ENCODE measurements around the gene COL8A2.
"Not testable (repeated sequence)": the region's sequence is repeated elsewhere in the genome, so short reads cannot be mapped to it uniquely, and the experiment has no call there.

The COL8A2 gene

DNA sequence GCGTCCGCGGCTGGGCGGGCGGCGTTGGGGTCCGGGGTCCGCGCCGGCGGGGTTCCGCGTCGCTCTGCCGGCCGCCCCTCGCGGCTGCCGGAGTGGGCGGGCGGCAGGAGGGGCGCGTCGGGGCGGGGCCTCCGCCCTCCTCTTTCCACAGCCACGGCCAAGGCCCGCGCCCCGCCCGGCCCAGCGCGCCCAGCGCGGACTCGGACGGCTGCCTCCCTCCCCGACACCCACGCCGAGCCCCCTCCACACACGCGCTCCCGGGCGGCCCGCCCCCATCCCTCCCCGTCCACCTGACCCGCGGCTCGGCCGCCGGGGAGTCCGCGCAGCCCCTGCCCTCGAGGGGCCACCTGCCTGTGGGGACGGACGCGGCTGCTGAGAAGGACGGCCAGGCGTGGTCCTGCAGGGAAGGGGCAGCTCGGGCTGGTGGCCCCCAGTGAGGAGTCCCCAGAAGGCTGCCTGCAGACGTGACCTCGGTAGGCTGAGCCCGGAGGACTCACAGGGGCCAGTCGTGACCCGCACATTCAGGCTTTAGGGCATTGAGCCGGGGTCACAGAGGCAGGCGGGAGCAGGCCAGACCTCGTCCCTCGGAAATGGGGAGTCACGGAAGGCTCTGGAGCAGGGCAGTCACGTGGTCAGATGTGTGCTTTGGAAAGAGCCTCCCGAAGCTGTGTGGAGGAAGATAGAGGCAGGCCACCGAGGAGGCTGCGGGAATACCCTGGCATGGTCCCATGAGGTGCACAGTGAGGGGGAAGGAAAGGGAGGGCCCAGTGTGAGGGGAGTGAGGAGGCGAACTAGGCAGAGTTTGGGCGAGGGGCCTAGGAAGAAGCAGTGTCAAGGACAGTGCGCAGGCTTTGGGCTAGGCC is at the start of gene COL8A2:
COL8A2 (minus strand) TSS at position 94 of the 863 bp plus-strand sequence. CDS start 24,980 bp downstream, outside the sequence.
- no peak for DNase-seq (ENCODE audit: low read depth in 3 of 3)

DNA sequence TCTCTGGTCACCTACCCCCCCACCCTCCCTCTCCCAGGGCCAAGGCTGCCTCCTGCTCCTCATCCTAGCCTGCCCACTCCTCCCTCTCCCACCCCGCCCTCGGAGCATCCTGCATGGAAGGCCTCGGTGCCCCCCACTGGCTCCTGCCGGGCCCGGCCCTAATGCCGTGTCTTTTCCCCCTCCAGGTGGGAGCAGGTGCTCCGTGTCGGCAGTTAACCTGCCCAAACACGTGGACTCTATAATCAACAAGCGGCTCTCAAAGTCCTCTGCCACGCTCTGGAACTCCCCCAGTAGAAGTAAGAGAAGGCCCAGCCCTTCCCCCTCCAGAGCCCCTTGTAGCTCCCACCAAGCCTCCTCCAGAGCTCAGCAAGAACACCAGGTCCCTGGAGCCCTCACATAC is 49.7 kb upstream of the COL8A2 start:
- DNase-seq (ENCODE audit: low read depth in 3 of 3) = no peak

DNA sequence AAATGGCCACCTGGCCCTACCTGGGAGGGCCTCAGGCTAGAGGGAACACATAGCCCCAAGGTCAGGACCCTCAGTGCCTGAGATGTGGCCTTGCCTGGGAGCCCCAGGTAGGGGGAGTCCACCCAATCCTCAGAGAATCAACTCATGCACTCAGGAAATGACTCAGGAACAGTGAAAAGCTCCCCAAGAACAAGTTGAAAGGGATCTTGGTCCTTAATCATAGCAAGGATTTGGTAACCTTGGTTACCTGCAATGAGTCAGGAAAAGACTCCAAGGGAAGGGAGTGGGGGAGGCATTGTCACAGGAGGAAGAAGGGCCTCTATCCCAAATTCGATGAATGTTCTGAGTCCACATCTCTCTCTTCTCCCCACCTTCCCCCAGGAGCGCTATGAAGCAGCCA is 48.0 kb upstream of the COL8A2 start:
- DNase-seq (ENCODE audit: low read depth in 3 of 3) = no peak

DNA sequence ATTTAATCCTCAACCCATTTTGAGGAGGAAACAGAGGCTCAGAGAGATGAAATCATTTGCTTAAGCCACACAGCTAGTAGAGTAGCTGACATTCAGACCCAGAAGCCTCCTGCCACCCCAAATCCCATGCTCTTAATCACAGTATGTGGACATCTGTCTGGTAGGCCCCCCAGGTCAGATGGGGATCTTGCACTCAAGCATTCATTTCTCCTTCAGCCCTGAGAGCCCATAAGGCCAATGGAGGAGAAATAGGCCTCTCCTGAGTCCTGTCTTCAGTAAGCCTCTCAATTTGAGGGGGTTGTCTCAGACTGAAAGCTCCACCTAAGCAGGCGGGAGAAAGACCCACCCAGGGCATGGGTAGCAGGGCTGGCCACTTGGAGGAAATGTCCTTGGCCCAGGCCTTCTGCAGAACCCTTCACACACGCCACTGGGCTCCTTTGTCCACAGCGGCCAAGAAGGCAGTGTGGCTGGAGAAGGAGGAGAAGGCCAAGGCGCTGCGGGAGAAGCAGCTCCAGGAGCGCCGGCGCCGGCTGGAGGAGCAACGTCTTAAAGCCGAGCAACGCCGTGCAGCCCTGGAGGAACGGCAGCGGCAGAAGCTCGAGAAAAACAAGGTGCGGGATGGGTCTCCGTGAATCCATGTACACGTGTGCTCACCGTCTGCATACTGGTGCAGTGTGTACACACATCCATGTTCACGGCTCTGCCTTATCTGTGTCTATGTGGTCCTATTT is 47.2 kb upstream of the COL8A2 start:
- DNase-seq (ENCODE audit: low read depth in 3 of 3) = no peak

DNA sequence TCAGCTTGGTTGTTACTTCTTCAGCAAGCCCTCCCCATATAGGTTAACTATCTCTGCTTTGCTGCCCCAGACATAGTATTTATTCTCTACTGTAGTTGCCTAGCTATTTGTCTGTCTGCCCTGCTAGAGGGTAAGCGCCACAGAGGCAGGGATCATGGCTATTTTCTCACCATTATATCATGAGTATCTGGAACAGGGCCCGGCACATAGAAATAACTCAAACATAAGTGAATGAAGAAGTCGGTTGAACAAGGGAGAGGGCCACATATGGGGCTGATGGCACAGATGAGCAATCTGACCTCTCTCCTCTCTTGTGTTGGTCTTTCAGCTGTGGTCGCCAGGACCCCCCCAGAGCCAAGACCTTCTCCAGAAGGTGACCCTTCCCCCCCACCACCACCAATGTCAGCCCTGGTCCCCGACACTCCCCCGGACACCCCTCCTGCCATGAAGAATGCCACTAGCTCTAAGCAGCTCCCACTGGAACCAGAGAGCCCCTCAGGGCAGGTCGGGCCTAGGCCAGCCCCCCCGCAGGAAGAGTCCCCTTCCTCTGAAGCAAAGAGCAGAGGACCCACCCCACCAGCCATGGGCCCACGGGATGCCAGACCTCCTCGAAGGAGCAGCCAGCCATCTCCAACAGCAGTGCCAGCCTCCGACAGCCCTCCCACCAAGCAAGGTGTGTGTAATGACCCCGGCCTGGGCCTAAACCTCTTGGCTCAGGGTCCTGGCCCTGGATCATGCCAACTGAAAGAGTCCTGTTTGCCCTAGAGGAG is 45.8 kb upstream of the COL8A2 start:
- no peak for DNase-seq (ENCODE audit: low read depth in 3 of 3)

DNA sequence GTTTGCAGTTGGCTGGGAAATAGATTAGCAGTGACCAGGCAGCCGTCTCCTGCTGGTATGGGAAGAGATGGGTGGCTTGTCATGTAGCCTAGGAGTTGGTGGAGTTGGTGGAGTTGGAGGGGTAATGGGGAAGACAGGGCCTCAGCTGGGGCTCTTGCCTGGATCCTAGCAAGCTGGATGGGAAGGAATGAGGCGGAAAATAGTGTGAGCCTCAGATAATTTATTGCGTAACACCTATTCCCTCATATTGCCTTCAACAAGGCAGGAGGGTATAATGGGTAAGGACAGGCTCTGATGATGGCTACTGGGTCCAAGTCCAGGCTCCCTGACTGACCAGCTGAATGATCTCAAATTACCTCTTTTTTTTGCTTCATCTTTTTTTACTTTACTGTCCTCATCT is 43.5 kb upstream of the COL8A2 start:
- no peak for DNase-seq (ENCODE audit: low read depth in 3 of 3)

DNA sequence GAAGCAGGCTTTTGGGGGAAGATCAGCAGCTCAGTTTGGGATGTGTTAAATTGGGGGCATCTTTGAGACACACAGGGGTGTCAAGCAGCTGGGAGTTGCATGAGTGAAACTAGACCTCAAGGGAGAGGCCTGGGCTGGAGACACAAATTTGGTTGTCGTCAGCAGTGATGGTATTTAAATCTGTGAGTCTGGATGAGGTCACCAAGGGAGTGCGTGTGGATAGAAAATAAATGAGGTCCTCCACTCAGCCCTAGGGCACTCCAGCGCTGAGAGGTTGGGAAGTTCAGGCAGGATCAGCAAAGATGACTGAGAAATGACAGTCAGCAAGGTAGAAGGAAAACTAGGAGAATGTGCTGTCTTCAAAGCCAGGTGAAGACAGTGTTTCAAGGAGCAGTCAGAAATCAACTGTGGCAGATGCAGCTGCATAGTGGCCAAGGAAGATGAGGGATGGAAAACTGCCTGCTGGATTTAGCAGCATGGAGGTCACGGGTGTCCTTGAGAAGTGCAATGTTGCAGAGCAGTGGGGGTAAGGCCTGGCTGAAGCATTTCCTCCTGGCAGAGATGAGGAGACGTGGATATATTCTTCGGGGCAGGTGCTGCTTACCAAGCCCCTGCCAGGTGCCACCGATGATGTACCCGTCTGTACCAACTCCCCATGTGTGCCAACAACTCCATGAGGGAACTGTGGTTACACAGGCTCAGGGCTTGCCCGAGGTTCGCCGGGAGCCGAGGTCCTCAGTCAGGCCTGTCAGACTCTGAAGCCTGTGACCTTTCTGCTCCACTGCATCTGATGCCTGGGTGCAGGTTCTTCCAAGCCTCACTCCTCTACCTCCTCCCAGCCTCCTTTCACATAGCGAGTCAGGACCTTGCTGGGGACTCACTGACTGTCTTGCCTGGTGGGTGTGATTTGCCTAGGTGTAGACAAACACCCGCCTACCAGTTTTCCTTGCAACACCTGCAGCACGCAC is 42.2 kb upstream of the COL8A2 start:
- DNase-seq (ENCODE audit: low read depth in 3 of 3) = no peak

DNA sequence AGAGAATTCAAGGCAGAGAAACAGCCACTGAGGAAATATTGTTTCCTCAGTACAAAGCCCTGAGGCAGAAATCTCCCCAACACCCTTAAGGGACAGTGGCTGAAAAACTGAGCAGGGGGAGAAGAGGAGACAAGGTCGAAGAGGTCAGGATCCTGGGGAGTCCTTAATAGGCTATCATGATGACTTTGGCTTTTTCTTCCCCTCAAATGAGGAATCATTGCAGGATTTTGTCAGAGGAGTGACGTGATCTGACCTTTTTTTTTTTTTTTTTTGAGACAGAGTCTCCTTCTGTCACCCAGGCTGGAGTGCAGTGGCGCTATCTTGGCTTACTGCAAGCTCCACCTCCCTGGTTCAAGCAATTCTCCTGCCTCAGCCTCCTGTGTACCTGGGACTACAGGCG is 41.1 kb upstream of the COL8A2 start:
- no peak for DNase-seq (ENCODE audit: low read depth in 3 of 3)

DNA sequence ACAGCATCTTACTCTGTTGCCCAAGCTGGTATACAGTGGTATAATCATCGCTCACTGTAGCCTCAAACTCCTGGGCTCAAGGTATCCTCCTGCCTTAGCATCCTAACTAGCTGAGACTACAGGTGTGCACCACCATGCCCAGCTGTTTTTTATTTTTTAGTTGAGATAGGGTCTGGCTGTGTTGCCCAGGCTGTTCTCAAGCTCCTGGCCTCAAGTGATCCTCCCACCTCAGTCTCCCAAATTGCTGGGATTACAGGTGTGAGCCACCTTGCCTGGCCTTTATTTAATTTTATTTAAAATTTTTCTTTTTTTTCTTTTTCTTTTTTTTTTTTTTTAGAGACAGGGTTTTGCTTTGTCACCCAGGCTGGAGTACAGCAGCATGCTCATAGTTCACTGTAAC is 40.1 kb upstream of the COL8A2 start:
- no peak for DNase-seq (ENCODE audit: low read depth in 3 of 3)

DNA sequence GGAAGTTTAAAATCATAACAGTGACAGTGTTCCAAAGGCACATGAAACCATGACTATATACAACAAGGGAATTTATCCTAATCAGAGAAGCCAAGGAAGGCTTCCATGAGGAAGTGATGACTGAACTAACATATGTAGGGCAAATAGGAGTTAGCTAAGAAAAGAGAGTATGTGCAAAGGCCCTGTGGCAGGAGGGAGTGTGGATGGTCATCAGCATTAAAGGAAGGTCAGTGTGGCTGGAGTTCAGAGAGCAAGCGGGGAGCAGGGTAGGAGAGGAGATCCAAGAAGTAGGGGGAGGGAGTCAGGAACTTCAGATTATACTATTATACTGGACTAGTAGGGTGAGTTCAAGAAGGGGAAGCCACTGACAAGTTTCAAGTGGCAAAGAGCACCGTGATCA is 39.3 kb upstream of the COL8A2 start:
- DNase-seq (ENCODE audit: low read depth in 3 of 3) = no peak

DNA sequence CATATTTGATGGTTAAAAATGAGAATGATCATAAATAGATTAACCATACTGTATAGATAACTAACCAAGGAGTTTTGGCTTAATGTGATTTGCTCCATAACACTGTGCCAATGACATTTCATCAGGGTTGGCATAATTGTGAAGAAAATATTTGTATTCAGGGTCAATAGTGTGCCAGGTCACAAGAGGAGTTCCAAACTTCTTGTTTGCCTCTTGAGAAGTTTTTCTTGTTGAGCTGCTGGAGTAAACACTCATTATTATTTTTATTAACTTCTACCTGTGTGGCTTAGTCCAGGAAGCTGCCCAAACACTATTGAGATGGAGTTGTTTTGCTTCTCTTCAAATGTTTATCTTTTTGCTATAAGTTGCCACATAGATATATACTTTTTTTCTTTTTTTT is 38.4 kb upstream of the COL8A2 start:
- DNase-seq (ENCODE audit: low read depth in 3 of 3) = no peak

DNA sequence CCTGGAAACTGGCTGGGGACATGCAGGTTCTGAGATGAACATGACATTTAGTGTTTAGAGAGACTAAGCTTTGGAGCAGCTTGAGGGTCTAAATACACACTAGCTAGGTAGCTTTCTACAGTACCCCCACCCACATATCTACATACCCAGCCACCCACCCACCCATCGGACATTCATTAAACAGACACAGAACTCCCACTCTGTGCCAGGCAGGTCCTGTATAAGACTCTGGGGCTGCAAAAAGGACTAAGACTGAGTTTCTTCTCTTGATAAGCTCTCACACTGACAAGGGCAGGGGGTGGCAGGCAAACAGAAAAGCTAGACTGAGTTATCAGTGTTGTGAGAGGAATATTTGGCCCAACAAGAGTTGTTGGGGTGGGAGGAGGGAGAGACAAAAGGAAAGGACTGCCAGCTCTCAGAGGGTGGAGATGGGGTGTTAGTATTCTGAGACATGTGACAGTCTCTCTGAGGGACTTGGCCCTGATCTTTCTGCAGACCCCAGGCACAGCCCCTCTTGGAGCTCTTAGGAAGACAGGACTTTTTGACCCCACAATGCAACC is 37.7 kb upstream of the COL8A2 start:
- DNase-seq (ENCODE audit: low read depth in 3 of 3) = no peak

DNA sequence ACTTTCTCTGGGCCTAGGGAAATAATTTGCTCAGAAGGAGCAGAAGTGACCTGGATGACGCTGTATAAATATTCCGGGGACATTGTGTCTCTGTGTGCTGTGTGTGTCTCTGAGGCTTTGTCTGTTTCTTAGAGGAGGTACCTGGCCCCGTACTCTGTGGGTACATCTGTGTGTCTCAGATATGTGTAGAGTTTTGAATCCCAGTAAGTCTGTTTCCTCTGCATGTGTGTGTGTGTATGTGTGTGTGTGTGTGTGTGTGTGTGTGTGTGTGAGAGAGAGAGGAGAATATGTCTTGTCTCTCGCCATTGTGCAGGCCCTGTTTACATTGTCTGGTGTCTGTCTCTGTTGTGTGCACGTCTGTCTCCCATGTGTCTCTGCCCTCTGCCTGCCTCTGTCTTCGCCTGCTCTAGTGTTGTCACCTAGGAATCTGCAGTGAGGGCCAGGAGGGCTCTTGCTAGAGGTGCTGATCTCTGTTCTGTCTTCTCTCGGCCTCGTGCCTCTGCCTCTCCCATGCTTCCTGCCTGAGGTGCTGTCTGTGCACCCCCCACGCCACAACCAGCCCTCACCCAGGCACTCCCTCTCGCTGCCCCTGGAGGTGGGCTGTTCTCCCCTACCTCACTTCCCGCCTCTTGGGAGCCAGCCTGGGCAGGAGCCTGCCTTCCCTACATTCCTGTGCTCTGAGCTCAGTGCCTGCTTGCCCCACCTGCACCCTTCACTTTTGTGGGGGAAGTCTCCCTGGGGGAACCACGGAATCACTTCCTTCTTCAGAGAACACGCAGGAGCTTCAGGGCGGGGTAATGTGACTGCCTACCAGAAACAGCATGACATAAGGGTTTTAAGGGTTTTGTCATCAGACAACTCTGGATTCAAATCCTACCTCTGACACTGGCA is 36.9 kb upstream of the COL8A2 start:
- DNase-seq (ENCODE audit: low read depth in 3 of 3) = no peak

DNA sequence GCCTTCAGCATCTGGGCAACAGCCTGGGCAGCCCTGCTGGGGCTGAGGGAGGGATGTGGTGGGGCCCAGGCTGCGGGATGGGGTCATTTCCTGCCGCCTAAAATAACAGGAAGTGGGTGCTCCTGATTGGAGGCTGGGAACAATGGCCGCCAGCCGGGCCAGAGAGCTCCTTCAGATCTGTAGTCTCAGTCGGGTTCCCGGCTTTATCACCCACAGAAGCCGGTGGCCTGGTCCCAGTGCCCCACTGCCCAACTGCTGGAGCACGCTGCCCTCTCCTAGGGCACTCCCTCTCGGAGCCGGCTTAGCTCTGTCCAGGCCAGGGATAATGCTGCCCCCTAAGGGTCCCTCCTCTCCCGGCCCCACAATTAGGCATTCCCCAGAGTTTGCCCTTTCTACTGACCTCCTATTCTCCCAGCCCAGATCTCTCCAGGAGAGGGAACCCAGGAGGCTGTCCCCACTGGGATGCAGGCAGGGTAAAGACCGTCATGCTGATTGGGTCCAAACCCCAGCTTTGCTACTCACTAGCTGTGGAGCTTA is 36.0 kb upstream of the COL8A2 start:
- no peak for DNase-seq (ENCODE audit: low read depth in 3 of 3)

DNA sequence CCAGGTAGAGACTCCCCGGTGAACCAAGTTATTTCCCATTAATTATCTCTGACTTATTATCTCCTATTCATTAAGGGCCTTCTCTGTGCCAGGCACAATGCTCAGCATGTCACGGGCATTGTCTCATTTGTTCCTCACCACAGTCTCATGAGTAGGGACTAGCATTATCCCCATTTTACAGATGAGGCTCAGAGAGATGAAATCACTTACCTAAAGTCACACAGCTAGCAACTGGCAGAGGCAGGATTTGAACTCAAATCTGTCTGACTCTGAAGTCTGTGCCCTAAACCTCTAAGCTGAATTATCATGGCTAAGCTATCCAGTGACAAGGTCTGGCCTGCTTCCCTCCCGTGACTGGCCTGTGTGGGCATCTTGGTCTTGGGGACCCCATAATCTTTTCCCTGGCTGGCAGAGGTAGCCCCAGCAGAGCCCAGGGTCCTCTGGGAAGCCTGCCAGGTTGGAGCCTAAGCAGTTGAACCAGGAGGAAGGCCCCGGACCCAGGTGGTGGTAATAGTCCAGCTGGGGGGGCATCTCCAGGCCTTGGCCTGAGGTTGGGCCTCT is 35.4 kb upstream of the COL8A2 start:
- DNase-seq (ENCODE audit: low read depth in 3 of 3) = no peak

DNA sequence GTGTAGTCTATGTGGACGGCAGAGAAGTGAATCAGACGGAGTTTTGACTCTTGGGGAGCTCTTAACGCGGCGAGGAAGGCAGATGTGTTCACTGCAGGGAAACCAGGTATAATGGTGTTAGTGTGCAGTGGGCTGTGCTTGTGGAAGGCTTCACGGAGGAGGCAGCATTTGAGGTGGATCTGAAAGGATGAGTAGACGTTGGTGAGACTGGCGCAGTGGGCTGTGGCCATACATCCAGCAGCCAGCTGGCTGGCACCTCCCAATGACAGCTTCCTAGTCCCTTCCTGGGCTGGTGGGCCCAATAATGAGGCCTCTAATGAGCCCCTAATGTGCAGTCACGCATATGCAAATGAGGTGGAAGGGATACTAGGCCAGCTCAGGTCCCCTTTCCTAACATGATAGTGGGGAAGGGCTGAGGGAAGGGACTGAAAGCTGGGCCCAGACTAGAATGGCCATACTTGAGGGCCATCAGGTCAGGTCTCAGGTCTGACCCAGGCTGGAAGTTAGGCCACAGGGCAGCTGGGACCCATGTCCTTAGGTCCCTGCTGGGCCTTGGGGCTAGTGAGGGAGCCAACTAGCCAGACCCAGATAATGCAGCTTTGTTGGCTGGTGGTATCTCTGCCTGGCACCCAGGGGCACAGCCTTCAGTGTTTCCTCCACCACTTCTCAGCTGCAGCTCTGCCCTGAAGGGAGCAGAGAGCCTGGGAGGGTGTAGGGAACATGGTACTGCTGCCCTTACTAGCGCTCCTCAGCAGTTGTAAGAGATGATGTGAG is 34.8 kb upstream of the COL8A2 start:
- DNase-seq (ENCODE audit: low read depth in 3 of 3) = no peak

DNA sequence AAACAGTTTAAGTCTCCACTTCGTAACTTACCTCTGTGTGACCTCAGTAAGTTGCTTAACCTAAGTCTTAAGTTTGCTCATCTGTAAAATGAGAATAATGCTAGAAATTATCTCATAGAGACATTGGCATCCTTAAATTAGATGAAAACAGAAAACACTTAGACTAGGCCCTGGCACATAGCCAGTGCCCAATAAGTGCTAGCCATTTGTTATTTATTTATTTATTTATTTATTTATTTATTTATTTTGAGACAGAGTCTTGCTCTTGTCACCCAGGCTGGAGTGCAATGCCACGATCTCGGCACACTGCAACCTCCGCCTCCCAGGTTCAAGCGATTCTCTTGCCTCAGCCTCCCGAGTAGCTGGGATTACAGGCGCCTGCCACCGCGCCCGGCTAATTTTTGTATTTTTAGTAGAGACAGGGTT is 33.8 kb upstream of the COL8A2 start:
- not testable (repeated sequence) for DNase-seq (ENCODE audit: low read depth in 3 of 3)
